Transverse colon (tissue), 4 donors: ENCODE data around the gene OCEL1. TPM values are rescaled to one million over a fixed set of nuclear protein-coding genes. Genes with fewer than 3 reads are reported as not detected.

Experiments
- DNase-seq: peaks from one replicate; pipeline ENCODE4 v3.0.0-alpha.2; 2019
- H3K27ac ChIP-seq, 4 donors: fragments of 200-600 bp; sonication (generic); 2 replicates each; pipeline ENCODE4 v1.5.1; 2016 to 2018; ENCODE audit warnings: inconsistent platforms in 4 of 4
- H3K27me3 ChIP-seq: fragments of 200-600 bp; sonication (generic); 2 replicates; pipeline ENCODE4 v1.5.1; 2017; ENCODE audit warnings: inconsistent platforms
- H3K36me3 ChIP-seq, 4 donors: fragments of 200-600 bp; sonication (generic); 2 replicates each; pipeline ENCODE4 v1.5.1; 2017 to 2019; ENCODE audit warnings: inconsistent platforms in 4 of 4
- H3K4me1 ChIP-seq, 4 donors: fragments of 200-600 bp; sonication (generic); 2 replicates each; pipeline ENCODE4 v1.5.1; 2017 to 2020; ENCODE audit warnings: inconsistent platforms in 4 of 4
- H3K4me3 ChIP-seq, 4 donors: fragments of 200-600 bp; sonication (generic); 1 replicate in 1 of 4; 2 replicates in 3 of 4; pipeline versions ENCODE4 v1.5.1 to v1.6.1; 2017 to 2019; ENCODE audit warnings: inconsistent platforms in 4 of 4
- H3K9me3 ChIP-seq, 2 donors: fragments of 200-600 bp; sonication (generic); 2 replicates each; pipeline ENCODE4 v1.5.1; 2017 to 2019; ENCODE audit warnings: inconsistent platforms in 2 of 2
- EP300 ChIP-seq: sonication (generic); formaldehyde crosslinking; IDR thresholded peaks from one replicate; pipeline ENCODE4 v1.6.1; 2017; ENCODE audit warnings: antibody characterized with exemption, low read depth
- POLR2A ChIP-seq: fragments of 450-650 bp; IDR thresholded peaks from one replicate; pipeline ENCODE4 v1.6.1; 2016; ENCODE audit warnings: antibody characterized with exemption, mild to moderate bottlenecking, moderate library complexity
- POLR2AphosphoS5 ChIP-seq, 3 donors: sonication (generic); formaldehyde crosslinking; IDR thresholded peaks; one replicate each; pipeline ENCODE4 v1.6.1; 2016; ENCODE audit warnings: antibody characterized with exemption in 3 of 3
- WGBS, 2 donors: methylation state at CpG; one replicate each; pipeline ENCODE4 v1.1.5; 2018; ENCODE audit warnings: low coverage in 1 of 2; 5-methylcytosine and 5-hydroxymethylcytosine counted together
- in situ Hi-C, 4 donors: fragments of 200-750 bp; cut with MboI; loops; one replicate each; pipeline versions ENCODE4 v1.15.0 to v1.15.1; 2017; ENCODE audit warnings: low sequenced_read_pairs in 3 of 4, low pct_ligation_motif_present in 1 of 4, low pct_unique_long_range_greater_than_20kb in 1 of 4
- intact Hi-C: fragments of 100-400 bp; cut with DNase I; formaldehyde crosslinking; loops from one replicate; pipeline ENCODE4 v1.15.1; 2023; ENCODE audit warnings: low total_unique reads
- total RNA-seq, 4 donors: library from RNA; depleted of rRNA; stranded (reverse); fragments of >200 nt; gene quantifications; one replicate each; pipeline ENCODE4 v1.1.0, GENCODE V29; 2016
- TF ChIP-seq, protein P1 (sequence below), 5 experiments: fragments of 200-600 bp in 3 of 5; fragments of 450-650 bp in 2 of 5; sonication (generic) in 3 of 5; IDR thresholded peaks; 1 replicate in 2 of 5; 2 replicates in 3 of 5; pipeline ENCODE4 v1.5.1; 2016 to 2017; ENCODE audit warnings: antibody characterized with exemption in 5 of 5, inconsistent platforms in 3 of 5, mild to moderate bottlenecking in 2 of 5, moderate library complexity in 1 of 5

The OCEL1 gene
- total RNA-seq, 4 donors from 2014 or later = 4.8 to 42.6 (median 29.9) TPM

DNA sequence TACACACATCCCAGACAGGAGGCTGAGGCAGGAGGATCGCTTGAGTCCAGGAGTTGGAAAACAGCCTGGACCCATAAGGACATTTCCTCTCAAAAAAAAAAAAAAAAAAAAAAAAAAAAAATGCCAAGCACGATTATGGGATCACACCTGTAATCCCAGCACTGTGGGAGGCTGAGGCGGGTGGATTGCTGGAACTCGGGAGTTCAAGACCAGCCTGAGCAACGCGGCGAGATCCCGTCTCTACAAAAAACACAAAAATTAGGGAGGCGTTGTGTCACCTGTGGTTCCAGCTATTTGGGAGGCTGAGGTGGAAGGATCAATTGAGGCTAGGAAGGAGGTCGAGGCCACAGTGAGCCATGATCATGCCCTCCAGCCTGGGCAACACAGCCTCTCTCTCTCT is 973 bp upstream of the OCEL1 start:
- peak overlapping the region in 1 of 4 donors; percentile 88 for H3K4me3 ChIP-seq
- peaks cover 5 to 26% (median 18%) of the 10 kb centered on the region in 4 donors for H3K4me1 ChIP-seq
- no peaks in the 10 kb centered on the region for H3K27me3 ChIP-seq
- H3K36me3 ChIP-seq = peaks cover 0 to 3% (median 1%) of the 10 kb centered on the region in 4 donors
- in situ Hi-C loops (no loop called here), intact Hi-C loops (no loop called here)
- no peaks in the 10 kb centered on the region for H3K9me3 ChIP-seq
- DNase-seq = no peak
- no peak for TF ChIP-seq POLR2AphosphoS5 (IDR thresholded peaks at IDR 0.05)
- TF ChIP-seq POLR2A = no peak
- no peak for TF ChIP-seq EP300
- TF ChIP-seq, protein P1, sequence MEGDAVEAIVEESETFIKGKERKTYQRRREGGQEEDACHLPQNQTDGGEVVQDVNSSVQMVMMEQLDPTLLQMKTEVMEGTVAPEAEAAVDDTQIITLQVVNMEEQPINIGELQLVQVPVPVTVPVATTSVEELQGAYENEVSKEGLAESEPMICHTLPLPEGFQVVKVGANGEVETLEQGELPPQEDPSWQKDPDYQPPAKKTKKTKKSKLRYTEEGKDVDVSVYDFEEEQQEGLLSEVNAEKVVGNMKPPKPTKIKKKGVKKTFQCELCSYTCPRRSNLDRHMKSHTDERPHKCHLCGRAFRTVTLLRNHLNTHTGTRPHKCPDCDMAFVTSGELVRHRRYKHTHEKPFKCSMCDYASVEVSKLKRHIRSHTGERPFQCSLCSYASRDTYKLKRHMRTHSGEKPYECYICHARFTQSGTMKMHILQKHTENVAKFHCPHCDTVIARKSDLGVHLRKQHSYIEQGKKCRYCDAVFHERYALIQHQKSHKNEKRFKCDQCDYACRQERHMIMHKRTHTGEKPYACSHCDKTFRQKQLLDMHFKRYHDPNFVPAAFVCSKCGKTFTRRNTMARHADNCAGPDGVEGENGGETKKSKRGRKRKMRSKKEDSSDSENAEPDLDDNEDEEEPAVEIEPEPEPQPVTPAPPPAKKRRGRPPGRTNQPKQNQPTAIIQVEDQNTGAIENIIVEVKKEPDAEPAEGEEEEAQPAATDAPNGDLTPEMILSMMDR (IDR thresholded peaks at IDR 0.05) = no peak
- 33 to 76% methylated on average over 2 to 10 of the region's 10 CpGs for WGBS, 2 donors
- H3K27ac ChIP-seq = peak overlapping the region in 2 of 4 donors; percentile 94 to 95

DNA sequence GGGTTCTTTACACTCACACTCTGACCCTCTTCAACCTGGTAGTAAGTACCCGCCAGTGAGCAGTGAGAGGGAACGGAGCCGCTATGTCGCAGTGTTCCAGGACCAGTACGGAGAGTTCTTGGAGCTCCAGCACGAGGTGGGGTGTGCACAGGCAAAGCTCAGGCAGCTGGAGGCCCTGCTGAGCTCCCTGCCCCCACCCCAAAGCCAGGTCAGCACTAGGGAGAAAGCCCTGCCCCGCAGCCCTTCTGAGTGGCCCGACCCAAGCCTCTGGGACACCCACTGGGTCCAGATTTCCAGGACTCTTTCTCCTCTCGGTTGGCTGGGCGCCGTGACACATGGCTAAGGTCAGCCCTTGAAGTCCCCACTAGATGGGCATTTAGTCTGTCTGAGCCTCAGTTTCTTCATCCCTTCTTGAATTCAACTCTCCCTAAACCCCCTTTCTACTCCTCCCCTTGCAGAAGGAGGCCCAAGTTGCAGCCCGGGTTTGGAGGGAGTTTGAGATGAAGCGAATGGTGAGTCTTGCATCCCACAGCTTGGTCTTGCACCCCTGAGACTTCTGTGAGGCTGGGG is 1.9 kb downstream of the OCEL1 start:
- 82 to 100% methylated on average over 3 to 13 of the region's 13 CpGs for WGBS, 2 donors
- TF ChIP-seq POLR2A (no peak), EP300 (no peak), POLR2AphosphoS5 (IDR thresholded peaks at IDR 0.05) (no peak)
- TF ChIP-seq, protein P1 (IDR thresholded peaks at IDR 0.05) = no peak
- H3K27me3 ChIP-seq = no peaks in the 10 kb centered on the region
- DNase-seq = no peak
- peaks cover 5 to 22% (median 14%) of the 10 kb centered on the region in 4 donors for H3K4me1 ChIP-seq
- H3K27ac ChIP-seq = no peak overlapping the region
- H3K9me3 ChIP-seq = no peaks in the 10 kb centered on the region
- no peak overlapping the region for H3K4me3 ChIP-seq
- in situ Hi-C loops (no loop called here), intact Hi-C loops (no loop called here)
- peaks cover 0 to 20% (median 7%) of the 10 kb centered on the region in 4 donors for H3K36me3 ChIP-seq

DNA sequence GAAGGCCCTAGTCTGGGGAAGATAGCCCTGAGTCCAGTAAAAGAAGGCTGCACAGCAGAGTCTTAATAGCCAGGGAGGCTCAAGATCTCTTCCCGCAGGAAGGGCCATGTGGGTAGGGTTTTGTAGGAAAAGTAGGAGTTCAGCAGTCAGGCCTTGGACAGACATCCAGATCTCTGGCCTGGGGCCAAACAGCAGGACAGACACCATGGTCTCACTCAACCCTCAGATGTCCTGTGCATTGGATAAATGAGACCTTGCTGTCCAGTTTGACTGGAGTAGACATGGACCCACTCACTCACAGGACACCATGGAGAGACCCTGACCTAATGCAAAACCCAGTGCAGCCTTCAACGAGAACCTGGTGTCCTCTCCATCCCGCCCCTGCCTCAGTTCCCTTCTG is 3.9 kb downstream of the OCEL1 start:
- 95% methylated on average over 2 of the region's 3 CpGs; no CpG with 5 or more reads in 1 of the 2 donors for WGBS, 2 donors
- peaks cover 6 to 30% (median 20%) of the 10 kb centered on the region in 4 donors for H3K4me1 ChIP-seq
- H3K4me3 ChIP-seq = no peak overlapping the region
- no peaks in the 10 kb centered on the region for H3K9me3 ChIP-seq
- no peak for DNase-seq
- H3K36me3 ChIP-seq = peaks cover 0 to 22% (median 7%) of the 10 kb centered on the region in 4 donors
- in situ Hi-C loops = no loop called here
- no peak for TF ChIP-seq POLR2AphosphoS5 (IDR thresholded peaks at IDR 0.05)
- no peak for TF ChIP-seq EP300
- no peak for TF ChIP-seq POLR2A
- TF ChIP-seq, protein P1 (IDR thresholded peaks at IDR 0.05) = no peak
- intact Hi-C loops = no loop called here
- no peak overlapping the region for H3K27ac ChIP-seq
- no peaks in the 10 kb centered on the region for H3K27me3 ChIP-seq

DNA sequence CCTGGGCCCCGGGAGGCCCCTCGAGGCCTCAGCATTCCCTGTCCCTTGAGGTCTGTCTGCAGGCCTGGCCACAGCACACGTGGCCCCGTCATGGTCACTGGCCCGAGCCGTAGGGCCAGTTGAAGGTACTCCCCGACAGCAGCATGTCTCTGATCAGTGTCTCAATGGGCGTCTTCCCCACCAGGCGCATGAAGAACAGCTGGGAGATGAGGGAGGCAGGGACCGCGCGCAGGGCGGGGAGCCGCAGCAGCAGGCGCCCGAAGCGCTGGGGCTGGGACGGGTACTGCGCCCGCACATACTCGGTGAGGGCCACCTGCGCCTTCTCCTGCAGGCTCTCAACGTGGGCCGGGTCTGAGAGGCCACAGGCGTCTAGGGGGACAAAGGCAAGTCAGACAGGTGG is 6.2 kb downstream of the OCEL1 start:
- H3K36me3 ChIP-seq = peaks cover 0 to 22% (median 7%) of the 10 kb centered on the region in 4 donors
- H3K27ac ChIP-seq = no peak overlapping the region
- H3K27me3 ChIP-seq = no peaks in the 10 kb centered on the region
- TF ChIP-seq, protein P1 (IDR thresholded peaks at IDR 0.05) = no peak
- TF ChIP-seq POLR2A = no peak
- TF ChIP-seq POLR2AphosphoS5 (IDR thresholded peaks at IDR 0.05) = no peak
- no peak for TF ChIP-seq EP300
- in situ Hi-C loops = no loop called here
- WGBS, 2 donors = 84 to 93% methylated on average over 5 to 25 of the region's 25 CpGs
- H3K9me3 ChIP-seq = no peaks in the 10 kb centered on the region
- intact Hi-C loops = no loop called here
- DNase-seq = no peak
- H3K4me1 ChIP-seq = peaks cover 13 to 34% (median 30%) of the 10 kb centered on the region in 4 donors
- H3K4me3 ChIP-seq = no peak overlapping the region
